Adrenal gland (tissue), 5 donors: Measurements from ENCODE around the gene TMEM114.

Experiments
- POLR2A ChIP-seq, 2 donors: fragments of 450-650 bp; IDR thresholded peaks; one replicate each; pipeline ENCODE4 v1.6.1; 2017; ENCODE audit warnings: antibody characterized with exemption in 2 of 2, mild to moderate bottlenecking in 2 of 2, moderate library complexity in 1 of 2
- TF ChIP-seq, protein P1 (sequence below), 6 experiments: fragments of 450-650 bp in 4 of 6; fragments of 200-600 bp in 2 of 6; sonication (generic) in 1 of 6; IDR thresholded peaks; 1 replicate in 5 of 6; 2 replicates in 1 of 6; pipeline versions ENCODE4 v1.5.1 to v1.8.0; 2016 to 2021; ENCODE audit warnings: antibody characterized with exemption in 6 of 6, mild to moderate bottlenecking in 2 of 6, moderate library complexity in 1 of 6
- donor health status: DM: no; HTN: no; CAD: no.

DNA sequence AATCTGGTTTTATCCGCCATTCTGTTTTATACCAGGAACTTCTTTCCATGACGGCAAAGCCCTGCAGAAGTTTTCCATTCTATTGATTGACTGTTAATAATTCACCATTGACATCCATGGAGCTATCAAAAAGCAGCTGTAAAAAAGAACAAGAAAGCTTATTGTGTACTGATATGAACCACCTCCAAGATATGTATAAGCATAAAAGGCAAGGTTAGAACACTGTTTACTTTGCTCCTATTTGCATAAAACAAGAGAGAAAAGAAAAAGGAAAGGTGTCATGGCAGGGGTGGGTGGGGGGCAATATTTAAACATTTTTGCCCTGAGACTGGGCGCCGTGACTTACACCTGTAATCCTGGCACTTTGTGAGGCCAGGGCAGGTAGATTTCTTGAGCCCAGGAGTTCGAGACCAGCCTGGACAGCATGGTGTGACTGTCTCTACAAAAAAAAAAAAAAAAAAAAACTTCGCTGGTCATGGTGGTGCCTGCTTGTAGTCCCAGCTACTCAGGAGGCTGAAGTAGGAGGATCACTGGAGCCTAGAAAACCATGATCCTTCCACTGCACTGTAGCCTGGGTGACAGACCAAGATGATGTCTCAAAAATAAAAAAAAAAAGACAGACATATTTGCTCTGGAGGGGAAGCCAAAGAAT is 52.5 kb downstream of the TMEM114 start:
- TF ChIP-seq, protein P1, sequence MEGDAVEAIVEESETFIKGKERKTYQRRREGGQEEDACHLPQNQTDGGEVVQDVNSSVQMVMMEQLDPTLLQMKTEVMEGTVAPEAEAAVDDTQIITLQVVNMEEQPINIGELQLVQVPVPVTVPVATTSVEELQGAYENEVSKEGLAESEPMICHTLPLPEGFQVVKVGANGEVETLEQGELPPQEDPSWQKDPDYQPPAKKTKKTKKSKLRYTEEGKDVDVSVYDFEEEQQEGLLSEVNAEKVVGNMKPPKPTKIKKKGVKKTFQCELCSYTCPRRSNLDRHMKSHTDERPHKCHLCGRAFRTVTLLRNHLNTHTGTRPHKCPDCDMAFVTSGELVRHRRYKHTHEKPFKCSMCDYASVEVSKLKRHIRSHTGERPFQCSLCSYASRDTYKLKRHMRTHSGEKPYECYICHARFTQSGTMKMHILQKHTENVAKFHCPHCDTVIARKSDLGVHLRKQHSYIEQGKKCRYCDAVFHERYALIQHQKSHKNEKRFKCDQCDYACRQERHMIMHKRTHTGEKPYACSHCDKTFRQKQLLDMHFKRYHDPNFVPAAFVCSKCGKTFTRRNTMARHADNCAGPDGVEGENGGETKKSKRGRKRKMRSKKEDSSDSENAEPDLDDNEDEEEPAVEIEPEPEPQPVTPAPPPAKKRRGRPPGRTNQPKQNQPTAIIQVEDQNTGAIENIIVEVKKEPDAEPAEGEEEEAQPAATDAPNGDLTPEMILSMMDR (IDR thresholded peaks at IDR 0.05): no peak
- TF ChIP-seq POLR2A (IDR thresholded peaks at IDR 0.05): no peak
